Activated CD8-positive, alpha-beta memory T cell treated with anti-CD3 and anti-CD28 coated beads for 36 hours (primary cell): ENCODE results near the gene AMN. TPM values are rescaled to one million over a fixed set of nuclear protein-coding genes. Genes with fewer than 3 reads are reported as not detected.

Experiments
- CTCF ChIA-PET: fragments of 350-600 bp; sonication (Branson Sonifier 250); formaldehyde crosslinking; loops from one replicate; lab custom pipeline; 2021; ENCODE audit warnings: antibody characterized with exemption; lab: Charles Lee
- POLR2A ChIA-PET: fragments of 350-600 bp; sonication (Branson Sonifier 250); formaldehyde crosslinking; loops from one replicate; lab custom pipeline; 2021; ENCODE audit warnings: antibody characterized with exemption; lab: Charles Lee
- total RNA-seq, 2 experiments: library from RNA; stranded (reverse); gene quantifications; one replicate each; pipeline ENCODE4 v1.2.3, GENCODE V29; 2021

Gene AMN
- total RNA-seq, 2 experiments from 2014 or later: 0.71 to 0.72 TPM

DNA sequence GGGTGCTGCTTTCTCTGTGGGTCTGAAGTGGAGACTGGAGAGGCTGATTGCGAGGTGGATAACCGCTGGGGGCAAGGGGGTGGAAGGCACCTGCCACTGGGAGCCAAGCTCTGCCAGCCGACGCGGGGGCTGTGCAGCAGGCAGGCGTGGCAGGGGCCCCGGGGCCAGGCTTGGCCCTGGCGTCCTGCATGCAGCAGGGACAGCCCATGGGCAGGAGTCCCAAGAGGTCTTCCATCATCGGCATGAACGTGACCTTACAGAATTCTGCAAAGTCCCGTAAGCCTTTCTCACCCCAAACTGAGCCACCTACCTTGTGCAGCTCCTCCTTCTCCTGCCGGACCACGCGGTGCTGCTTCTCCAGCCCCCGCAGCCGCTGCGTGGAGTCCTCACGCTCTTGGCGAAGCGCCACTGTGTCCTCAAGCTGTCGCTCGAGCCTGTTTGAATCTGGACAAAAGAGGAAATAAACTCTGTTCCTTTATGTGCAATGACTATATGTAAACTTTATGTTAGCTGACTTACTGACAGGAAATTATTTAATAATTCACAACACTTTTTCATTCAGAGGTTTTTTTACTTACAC lies 51.3 kb downstream of the AMN start:
- POLR2A ChIA-PET: no interaction called here
- CTCF ChIA-PET: no interaction called here

DNA sequence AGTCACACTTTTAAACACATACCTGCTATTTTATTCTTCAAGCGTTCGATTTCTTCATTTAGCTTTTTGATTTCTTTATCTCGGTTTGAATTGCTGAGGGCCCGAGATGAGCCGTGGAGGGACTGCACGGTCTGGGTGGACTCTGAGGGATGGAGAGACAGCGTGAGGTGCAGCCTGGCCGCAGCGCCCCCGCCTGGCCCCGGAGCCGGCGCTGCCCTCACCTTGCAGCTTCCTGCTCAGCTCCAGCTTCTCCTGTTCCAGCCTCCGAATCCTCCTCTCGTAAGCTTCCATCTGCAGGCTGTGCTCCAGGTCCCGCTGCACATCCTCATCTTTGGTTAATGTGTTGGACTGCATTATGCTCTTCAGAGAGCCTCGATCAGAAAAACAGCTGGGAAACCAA lies 53.2 kb downstream of the AMN start:
- ChIA-PET CTCF (no interaction called here), POLR2A (no interaction called here)

DNA sequence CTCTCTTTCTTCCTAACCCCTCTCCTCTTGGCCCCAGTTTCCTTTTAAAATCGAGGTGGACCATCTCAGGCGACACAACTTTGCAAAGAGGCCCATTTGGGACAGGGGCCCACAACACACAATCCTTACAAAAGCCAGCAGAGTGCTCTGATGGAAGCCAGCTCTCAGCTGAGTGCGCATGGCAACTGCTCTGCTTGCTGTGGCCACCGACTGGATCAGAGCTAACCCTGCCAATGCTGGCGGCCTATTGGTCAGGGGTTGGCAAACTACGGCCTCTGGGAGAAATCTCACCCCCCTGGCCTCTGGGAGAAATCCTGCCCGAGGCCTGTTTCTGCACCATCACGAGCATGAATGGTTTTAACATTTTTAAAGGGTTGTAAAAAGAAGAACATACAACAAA lies 55.0 kb downstream of the AMN start:
- ChIA-PET POLR2A (no interaction called here), CTCF (no interaction called here)

DNA sequence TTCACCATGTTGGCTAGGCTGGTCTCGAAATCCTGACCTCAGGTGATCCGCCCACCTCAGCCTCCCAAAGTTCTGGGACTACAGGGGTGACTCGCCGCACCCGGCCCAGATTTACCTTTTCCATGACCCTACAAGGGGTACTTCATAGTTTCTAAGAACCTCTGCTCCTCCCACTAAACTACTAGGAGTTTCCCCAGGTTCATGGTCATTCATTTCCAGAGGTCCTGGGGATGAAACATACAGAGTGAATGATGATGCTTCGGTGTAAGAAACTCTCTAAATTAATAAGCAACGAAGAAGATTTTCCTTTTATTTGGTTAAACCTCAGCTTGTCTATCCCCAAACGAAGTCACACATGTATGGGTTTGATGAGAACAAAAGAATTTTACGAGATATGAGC lies 56.9 kb downstream of the AMN start:
- ChIA-PET POLR2A (no interaction called here), CTCF (no interaction called here)

DNA sequence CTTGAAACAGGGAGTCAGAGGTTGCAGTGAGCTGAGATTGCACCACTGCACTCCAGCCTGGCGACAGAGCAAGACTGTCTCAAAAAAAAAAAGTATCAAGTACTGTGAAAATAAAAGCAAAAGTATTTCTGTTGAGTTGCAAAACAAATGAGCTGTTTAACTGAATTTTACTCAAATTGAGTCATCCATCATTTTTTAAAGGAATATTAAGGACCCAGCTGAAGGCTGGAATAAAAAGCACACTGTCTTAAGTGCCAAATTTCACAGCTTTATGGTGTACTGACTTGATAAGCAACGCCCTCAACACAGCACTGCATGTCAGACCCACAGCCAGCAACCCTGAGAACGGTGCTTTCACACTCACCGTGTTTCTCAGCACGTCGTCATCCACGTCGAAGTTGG lies 57.9 kb downstream of the AMN start:
- ChIA-PET POLR2A (no interaction called here), CTCF (no interaction called here)

Other genes with a start within 250 kb of the AMN start
- gene TRAF3, start 145.2 kb upstream of the AMN start, total RNA-seq: 10 to 100 TPM; 52.9 to 54.4 TPM
- 1 to 10 TPM; 2.0 to 2.3 TPM for gene CDC42BPB, start 134.9 kb downstream of the AMN start, total RNA-seq
- not detected for gene LBHD2, start 161.5 kb downstream of the AMN start, total RNA-seq
- not detected for gene EXOC3L4, start 172.1 kb downstream of the AMN start, total RNA-seq
- 1 to 10 TPM in 1 of 2 experiments, under 1 TPM in 1; 0.82 to 1.1 TPM for gene TNFAIP2, start 200.8 kb downstream of the AMN start, total RNA-seq